Stimulated activated CD4-positive, alpha-beta T cell treated with anti-CD3 and anti-CD28 coated beads, Interleukin-15, amount 100 ng/mL, for 1 hour (primary cell): ENCODE data around the gene RAB14.
"Not testable (repeated sequence)": the region's sequence is repeated elsewhere in the genome, so short reads cannot be mapped to it uniquely, and the experiment has no call there.

Source experiments
- DNase-seq, 2 donors: peaks; one replicate each; pipeline ENCODE4 v3.0.0-alpha.2; 2020; ENCODE audit warnings: low read depth in 1 of 2, low spot score in 1 of 2

The RAB14 gene

DNA sequence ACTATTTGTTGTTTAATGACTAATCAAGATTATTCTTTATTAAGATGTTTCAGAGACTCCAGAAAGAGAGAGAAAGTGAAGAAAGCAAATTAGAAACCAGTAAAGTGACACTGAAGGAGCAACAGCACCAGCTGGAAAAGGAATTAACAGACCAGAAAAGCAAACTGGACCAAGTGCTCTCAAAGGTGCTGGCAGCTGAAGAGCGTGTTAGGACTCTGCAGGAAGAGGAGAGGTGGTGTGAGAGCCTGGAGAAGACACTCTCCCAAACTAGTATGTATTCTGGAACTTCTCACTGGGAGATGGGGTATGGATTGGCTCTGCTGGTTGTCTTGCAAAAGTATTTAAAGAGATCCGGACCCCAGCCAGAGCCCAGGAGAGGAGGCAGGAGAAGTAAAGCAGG is 33.6 kb downstream of the RAB14 start:
- DNase-seq = no peak

DNA sequence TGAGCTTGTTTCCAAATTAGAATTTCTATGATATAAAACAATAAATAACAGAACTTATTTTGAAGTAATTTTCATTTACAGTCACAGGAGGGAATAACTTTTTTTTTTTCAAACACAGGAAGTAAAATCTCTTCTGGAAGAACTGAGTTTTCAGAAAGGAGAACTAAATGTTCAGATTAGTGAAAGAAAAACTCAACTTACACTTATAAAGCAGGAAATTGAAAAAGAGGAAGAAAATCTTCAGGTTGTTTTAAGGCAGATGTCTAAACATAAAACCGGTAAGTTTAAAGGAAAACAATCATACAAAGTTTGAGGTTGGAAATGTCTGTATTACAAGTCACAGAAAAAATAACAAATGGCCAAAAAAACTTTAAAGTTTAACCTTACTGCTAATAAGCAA is 41.6 kb downstream of the RAB14 start:
- no peak for DNase-seq

DNA sequence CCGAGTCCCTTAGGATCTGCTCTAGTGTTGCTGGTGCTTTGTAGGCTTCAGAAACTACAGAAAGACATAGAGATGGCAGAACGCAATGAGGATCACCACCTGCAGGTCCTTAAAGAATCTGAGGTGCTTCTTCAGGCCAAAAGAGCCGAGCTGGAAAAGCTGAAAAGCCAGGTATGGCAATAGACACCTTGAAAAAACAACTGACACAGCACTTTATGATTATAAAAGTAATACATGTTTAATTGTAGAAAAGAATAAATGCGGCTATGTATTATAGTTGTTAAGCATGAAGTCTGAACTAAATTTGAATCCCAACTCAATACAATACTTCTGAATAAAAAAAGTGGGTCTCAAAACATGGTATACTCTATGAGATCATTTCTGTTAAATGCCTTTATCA is 43.7 kb downstream of the RAB14 start:
- DNase-seq = no peak

DNA sequence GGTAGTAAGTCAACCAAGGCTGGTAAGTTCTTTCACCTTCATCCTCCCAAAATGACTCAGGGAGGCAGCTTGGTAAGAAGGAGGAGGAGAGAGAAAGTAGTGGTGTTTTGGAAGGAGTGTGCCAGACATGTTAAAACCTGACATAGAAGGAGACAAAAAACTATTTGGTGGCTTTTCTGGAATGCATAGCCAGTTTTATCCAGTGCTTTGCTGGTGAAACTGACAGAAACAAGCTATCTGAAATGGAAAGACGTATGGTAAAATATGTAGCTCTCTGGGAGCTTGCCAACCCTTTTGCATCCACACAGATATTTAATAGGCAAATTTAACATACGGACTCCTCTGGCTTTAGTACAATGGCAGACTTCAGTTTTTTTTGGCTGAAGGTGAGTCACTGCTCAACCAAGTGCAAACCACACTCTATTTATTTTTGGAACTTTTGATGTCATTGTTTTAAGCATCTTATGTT is 45.4 kb downstream of the RAB14 start:
- DNase-seq = no peak

DNA sequence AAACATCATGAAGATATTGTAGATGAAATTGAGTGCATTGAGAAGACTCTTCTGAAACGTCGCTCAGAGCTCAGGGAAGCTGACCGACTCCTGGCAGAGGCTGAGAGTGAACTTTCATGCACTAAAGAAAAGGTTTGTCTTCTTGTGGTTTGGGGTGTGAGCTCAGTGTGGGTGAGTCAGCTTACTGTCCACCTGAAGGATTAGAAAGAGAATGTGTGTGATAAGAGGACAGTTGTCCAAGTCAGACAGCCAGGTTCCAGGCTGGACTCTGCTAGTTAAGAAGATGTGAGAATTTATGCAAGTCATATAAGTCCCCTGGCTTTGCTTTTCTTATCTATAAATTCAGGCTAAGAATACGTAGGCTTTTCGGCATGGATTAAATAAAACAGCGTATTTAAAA is 46.9 kb downstream of the RAB14 start:
- no peak for DNase-seq

DNA sequence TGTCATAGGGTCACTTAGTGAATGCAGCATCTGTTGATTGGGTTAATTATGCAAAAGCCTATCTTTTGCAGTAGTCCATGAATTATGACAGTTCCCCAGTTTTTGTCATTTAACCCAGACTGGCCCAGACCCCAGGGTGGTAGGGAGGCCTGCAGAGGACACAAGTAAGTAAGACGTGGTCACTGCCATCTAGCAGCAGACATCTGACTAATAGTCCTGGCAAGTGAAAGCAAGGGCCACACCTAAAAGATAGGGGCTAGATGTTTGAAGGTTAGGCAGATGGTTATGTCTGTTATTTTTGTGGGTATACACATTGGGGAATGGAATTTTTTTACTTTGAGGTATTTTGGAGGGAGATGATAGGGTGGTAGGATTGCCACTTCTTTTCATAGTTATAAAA is 48.0 kb downstream of the RAB14 start:
- no peak for DNase-seq

DNA sequence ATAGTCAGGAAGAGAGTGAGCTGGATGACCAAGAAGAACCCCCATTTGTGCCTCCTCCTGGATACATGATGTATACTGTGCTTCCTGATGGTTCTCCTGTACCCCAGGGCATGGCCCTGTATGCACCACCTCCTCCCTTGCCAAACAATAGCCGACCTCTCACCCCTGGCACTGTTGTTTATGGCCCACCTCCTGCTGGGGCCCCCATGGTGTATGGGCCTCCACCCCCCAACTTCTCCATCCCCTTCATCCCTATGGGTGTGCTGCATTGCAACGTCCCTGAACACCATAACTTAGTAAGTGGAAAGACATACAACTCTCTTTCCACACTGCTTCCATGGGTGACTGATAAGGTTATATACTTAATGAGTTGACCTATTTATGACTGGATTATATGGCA is 51.5 kb downstream of the RAB14 start:
- DNase-seq = no peak

DNA sequence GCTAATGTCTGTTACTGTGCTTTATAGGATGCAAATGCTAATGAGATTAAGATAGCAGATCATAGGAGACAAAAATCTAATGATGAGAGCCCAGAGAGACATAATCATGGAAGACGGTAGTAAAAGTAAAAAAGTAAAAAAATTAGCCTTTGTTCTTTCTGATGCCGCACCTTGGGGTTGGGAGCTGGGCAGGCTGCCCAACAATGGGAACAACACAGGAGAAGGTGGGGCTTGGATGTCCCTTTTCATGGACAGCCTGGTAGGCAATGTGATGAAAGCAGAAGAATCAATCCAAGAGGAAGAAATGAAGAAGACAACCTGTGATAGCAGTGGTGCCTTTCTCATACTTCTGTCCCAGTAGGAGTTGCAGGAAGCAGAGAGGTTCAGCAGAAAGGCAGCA is 57.2 kb downstream of the RAB14 start:
- no peak for DNase-seq

DNA sequence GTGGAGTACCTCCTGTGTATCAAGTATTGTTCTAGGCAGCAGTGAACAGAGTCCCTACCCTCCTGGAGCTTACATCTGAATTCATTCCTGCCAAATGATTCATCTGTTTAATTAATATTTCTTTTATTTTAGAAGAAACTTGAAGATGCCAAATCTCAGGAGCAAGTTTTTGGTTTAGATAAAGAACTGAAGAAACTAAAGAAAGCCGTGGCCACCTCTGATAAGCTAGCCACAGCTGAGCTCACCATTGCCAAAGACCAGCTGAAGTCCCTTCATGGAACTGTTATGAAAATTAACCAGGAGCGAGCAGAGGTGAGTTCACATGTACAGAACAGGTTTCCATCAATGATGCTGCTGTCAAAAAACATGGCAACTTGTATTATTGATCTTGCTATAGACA is 57.9 kb downstream of the RAB14 start:
- DNase-seq = no peak

DNA sequence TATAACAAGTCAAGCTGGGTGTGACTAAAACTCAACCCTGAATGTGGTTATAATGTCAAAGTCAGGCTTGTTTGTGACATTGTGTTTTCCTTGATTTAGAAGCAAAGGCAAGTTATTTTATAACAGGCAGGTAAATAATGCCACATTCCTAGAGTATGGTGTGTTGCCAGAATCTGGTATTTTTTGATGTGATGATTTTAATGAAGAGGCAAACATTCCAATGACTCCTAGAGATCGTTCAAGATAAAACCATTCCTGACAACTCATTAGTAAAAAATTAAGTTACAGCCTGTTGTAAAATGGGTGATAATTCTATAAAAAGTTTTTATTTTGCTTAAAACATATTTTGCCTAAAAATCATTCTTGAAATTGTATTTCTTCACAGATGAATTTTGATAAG is 60.0 kb downstream of the RAB14 start:
- DNase-seq = no peak

DNA sequence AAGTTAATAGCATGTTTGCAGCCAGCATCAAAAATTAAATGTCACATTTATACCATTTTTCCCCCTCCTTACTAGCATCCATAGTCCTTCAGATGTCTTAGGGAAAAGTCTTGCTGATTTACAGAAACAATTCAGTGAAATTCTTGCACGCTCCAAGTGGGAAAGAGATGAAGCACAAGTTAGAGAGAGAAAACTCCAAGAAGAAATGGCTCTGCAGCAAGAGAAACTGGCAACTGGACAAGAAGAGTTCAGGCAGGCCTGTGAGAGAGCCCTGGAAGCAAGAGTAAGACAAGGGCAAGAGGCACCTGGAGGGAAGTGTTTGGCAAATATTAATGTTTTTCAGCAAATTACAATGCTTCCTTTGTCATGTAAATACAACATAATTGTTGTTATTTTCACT is 60.4 kb downstream of the RAB14 start:
- no peak for DNase-seq

DNA sequence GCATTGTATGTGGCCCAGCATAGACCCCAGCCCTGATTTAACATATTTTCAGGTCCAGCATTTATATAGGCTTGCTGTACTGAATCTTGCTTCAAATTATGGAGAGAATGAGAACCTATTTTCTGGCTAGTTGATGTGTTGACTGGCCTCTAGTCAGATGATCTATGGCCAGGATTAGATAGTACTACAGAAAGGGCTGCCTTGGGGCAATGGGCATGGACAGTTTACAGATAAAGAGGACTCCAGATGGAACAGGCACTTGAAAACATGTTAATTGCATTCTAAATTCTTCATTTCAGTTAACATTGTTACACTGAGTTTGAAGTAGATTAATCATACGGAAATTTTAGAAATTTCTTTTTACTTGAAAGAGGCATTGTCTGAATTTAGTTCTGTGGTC is 61.5 kb downstream of the RAB14 start:
- DNase-seq = no peak

DNA sequence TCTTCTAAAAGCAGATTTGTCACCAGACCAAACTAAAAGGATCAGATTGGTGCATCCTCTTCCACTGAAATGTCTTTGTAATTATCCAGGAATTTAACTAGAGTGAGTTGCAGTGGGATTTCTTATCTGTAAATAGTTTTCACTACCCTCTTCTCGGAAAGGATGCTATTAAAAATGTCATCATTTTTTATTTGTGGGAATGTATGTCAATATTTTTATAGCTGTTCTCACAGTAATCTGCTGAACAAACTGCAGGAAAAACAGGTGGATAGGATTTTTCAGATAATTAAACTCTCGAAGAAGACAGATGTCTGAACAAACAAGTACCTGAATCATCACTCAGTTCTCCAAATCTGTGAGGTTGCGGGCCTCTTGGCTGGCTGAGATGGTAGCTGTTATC is 62.7 kb downstream of the RAB14 start:
- no peak for DNase-seq

DNA sequence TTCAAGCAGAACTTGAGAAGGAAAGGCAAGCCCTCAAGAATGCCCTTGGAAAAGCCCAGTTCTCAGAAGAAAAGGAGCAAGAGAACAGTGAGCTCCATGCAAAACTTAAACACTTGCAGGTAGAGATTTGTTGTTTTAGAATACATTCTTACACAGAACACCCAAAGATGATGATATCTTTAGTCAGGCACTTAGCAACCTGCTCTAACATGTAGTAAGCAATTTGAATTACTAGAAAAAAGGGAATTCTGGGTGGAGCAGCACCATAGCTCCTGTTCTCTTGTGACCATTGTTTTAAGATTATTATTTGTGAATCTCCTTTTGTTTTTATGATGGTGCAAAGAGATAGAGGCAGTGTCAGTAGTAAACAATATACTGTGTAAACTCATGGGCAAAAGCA is 63.1 kb downstream of the RAB14 start:
- DNase-seq = no peak

DNA sequence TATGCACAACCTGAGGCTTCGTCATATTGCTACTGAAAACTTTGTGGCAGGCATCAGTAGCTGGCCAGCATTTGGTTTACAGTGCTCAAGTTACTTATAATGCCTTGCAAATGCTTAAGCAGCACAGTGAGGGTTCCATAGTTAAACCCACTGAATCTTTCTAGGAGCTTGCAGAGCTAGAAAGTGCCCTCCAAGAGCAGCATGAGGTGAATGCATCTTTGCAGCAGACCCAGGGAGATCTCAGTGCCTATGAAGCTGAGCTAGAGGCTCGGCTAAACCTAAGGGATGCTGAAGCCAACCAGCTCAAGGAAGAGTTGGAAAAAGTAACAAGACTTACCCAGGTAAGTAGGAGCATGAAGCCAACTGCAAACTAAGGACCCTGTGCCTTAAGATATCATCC is 66.0 kb downstream of the RAB14 start:
- no peak for DNase-seq

DNA sequence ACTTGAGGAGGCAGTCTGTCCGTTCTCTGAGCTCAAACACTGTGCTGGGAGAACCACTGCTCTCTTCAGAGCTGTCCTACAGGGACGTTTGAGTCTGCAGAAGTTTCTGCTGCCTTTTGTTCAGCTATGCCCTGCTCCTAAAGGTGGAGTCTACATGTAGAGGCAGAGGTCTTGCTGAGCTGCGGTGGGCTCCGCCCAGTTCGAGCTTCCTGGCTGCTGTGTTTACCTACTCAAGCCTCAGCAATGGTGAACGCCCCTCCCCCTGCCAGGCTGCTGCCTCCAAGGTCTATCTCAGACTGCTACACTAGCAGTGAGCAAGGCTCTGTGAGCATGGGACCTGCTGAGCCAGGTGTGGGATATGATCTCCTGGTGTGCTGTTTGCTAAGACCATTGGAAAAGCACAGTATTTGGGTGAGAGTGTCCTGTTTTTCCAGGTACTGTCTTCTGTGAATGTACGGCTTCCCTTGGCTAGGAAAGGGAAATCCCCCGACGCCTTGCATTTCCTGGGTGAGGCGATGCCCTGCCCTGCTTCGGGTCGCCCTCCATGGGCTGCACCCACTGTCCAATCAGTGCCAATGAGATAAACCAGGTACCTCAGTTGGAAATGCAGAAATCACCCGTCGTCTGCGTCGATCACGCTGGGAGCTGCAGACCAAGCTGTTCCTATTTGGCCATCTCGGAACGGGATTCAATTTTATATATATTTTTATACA is 68.4 kb downstream of the RAB14 start:
- peak; percentile 31 to 53 for DNase-seq

DNA sequence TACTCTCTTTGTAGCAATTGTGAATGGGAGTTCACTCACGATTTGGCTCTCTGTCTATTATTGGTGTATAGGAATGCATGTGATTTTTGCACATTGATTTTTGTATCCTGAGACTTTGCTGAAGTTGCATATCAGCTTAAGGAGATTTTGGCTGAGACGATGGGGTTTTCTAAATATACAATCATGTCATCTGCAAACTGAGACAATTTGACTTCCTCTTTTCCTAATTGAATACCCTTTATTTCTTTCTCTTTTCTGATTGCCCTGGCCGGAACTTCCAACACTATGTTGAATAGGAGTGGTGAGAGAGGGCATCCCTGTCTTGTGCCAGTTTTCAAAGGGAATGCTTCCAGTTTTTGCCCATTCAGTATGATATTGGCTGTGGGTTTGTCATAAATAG is 72.3 kb downstream of the RAB14 start:
- DNase-seq = not testable (repeated sequence)
